Liver (tissue), 9 donors: ENCODE results near the gene DCHS2. TPM values are rescaled to one million over a fixed set of nuclear protein-coding genes. Genes with fewer than 3 reads are reported as not detected.

ENCODE experiments used
- DNase-seq: peaks from one replicate; pipeline ENCODE4 v3.0.0-alpha.2; 2017; ENCODE audit warnings: low spot score
- H3K27ac ChIP-seq, 2 donors: one replicate each; pipeline ENCODE4 v1.7.0; 2013; ENCODE audit warnings: inconsistent platforms in 2 of 2, low read length in 2 of 2, control low read depth in 1 of 2, low read depth in 1 of 2, mild to moderate bottlenecking in 1 of 2
- H3K27me3 ChIP-seq, 4 donors: one replicate each; pipeline versions ENCODE4 v1.6.1 to v1.7.0; 2013; ENCODE audit warnings: low read length in 3 of 4, inconsistent platforms in 1 of 4, mild to moderate bottlenecking in 1 of 4, moderate library complexity in 1 of 4; ENCODE audit not compliant: control insufficient read depth in 4 of 4, insufficient read depth in 4 of 4
- H3K36me3 ChIP-seq, 4 donors: one replicate each; pipeline versions ENCODE4 v1.6.1 to v1.7.0; 2013; ENCODE audit warnings: low read length in 3 of 4, mild to moderate bottlenecking in 3 of 4, low read depth in 1 of 4, moderate library complexity in 1 of 4; ENCODE audit not compliant: control insufficient read depth in 4 of 4, insufficient read depth in 3 of 4
- H3K4me1 ChIP-seq, 4 donors: one replicate each; pipeline versions ENCODE4 v1.6.1 to v1.7.0; 2013; ENCODE audit warnings: low read length in 3 of 4, mild to moderate bottlenecking in 3 of 4, moderate library complexity in 1 of 4; ENCODE audit not compliant: control insufficient read depth in 4 of 4, insufficient read depth in 4 of 4
- H3K4me3 ChIP-seq, 3 donors: one replicate each; pipeline versions ENCODE4 v1.6.1 to v1.7.0; 2013; ENCODE audit warnings: low read length in 3 of 3, control low read depth in 1 of 3, low read depth in 1 of 3, mild to moderate bottlenecking in 1 of 3
- H3K9ac ChIP-seq, 2 donors: one replicate each; pipeline ENCODE4 v1.7.0; 2013; ENCODE audit warnings: low read length in 2 of 2, mild to moderate bottlenecking in 2 of 2, moderate library complexity in 2 of 2, control low read depth in 1 of 2, low read depth in 1 of 2
- H3K9me3 ChIP-seq, 4 donors: one replicate each; pipeline versions ENCODE4 v1.6.1 to v1.7.0; 2013; ENCODE audit warnings: low read length in 3 of 4; ENCODE audit not compliant: control insufficient read depth in 4 of 4
- FOXA2 ChIP-seq: IDR thresholded peaks from 2 replicates; pipeline ENCODE4 v1.6.1; 2016; ENCODE audit warnings: antibody characterized with exemption
- GABPA ChIP-seq, 2 donors: IDR thresholded peaks in 1 of 2; conservative IDR thresholded peaks in 1 of 2; 2 replicates each; pipeline ENCODE4 v1.6.1; 2016; ENCODE audit warnings: antibody characterized with exemption in 2 of 2, mild to moderate bottlenecking in 1 of 2, moderate library complexity in 1 of 2
- HNF4G ChIP-seq: IDR thresholded peaks from 2 replicates; pipeline ENCODE4 v1.6.1; 2016; ENCODE audit warnings: antibody characterized with exemption
- JUND ChIP-seq, 2 donors: IDR thresholded peaks; 2 replicates each; pipeline ENCODE4 v1.6.1; 2016; ENCODE audit warnings: antibody characterized with exemption in 2 of 2
- MAX ChIP-seq: IDR thresholded peaks from 2 replicates; pipeline ENCODE4 v1.6.1; 2016; ENCODE audit warnings: antibody characterized with exemption
- NR2F2 ChIP-seq: IDR thresholded peaks from 2 replicates; pipeline ENCODE4 v1.6.1; 2016; ENCODE audit warnings: antibody characterized with exemption
- REST ChIP-seq: IDR thresholded peaks from 2 replicates; pipeline ENCODE4 v1.6.1; 2016; ENCODE audit warnings: antibody characterized with exemption, mild to moderate bottlenecking
- RXRA ChIP-seq, 2 donors: IDR thresholded peaks; 2 replicates each; pipeline ENCODE4 v1.6.1; 2017 to 2018; ENCODE audit warnings: antibody characterized with exemption in 2 of 2, mild to moderate bottlenecking in 1 of 2
- SP1 ChIP-seq: IDR thresholded peaks from 2 replicates; pipeline ENCODE4 v1.6.1; 2018; ENCODE audit warnings: antibody characterized with exemption, mild to moderate bottlenecking
- TAF1 ChIP-seq: conservative IDR thresholded peaks from 2 replicates; pipeline ENCODE4 v1.6.1; 2016; ENCODE audit warnings: antibody characterized with exemption, mild to moderate bottlenecking
- YY1 ChIP-seq: IDR thresholded peaks from 2 replicates; pipeline ENCODE4 v1.6.1; 2016; ENCODE audit warnings: antibody characterized with exemption, mild to moderate bottlenecking
- WGBS: extraction: QIAGEN DNeasy Blood & Tissue Kit; methylation state at CpG from one replicate; pipeline ENCODE4 v1.1.7; 2013; 5-methylcytosine and 5-hydroxymethylcytosine counted together
- polyA plus RNA-seq, 2 donors: library from polyadenylated mRNA; stranded (reverse) in 1 of 2; unstranded in 1 of 2; fragments of 200-250 nt in 1 of 2; fragments of >200 nt in 1 of 2; fragmentation: Nextera tagmentation in 1 of 2; extraction: Ambion mirVana in 1 of 2; gene quantifications; one replicate each; pipeline versions ENCODE4 v1.2.1 to v1.2.3, GENCODE V29; 2013 to 2015
- total RNA-seq, 2 donors: library from RNA; depleted of rRNA; stranded (reverse); fragments of >200 nt; gene quantifications; one replicate each; pipeline ENCODE4 v1.2.3, GENCODE V29; 2014
- TF ChIP-seq, protein P1 (sequence below): fragments of 150-350 bp; IDR thresholded peaks from 2 replicates; pipeline ENCODE4 v1.5.1; 2017; ENCODE audit warnings: improper control_type of control experiment, low read depth, low read length; ENCODE audit not compliant: missing input control
- donor health status: healthy.
- donor health status: healthy.
- donor health status: healthy.
- donor health status: healthy.
- donor health status: healthy.

DCHS2 gene
- total and polyA plus RNA-seq, 4 donors = 0.07 to 0.50 (median 0.09) TPM; not detected in 1

DNA sequence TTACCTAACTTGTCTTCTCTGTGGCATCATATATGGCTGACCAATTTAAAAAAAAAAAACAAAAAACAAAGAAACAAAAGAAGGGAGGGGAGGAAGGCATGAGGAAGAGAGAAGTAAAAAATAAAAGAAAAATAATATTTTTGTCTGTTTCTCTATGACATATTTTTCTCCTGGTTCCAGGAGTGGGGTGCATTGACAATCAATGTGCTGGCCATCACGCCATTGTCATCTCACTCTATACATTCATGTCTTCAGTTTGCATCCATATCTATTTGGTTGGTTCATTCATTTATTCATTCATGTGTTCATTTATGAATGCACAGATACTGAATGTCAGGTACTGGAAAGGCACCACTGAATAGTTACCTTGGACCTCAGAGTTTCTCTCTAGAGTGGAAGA lies 183.4 kb downstream of the DCHS2 start:
- TF ChIP-seq, protein P1, sequence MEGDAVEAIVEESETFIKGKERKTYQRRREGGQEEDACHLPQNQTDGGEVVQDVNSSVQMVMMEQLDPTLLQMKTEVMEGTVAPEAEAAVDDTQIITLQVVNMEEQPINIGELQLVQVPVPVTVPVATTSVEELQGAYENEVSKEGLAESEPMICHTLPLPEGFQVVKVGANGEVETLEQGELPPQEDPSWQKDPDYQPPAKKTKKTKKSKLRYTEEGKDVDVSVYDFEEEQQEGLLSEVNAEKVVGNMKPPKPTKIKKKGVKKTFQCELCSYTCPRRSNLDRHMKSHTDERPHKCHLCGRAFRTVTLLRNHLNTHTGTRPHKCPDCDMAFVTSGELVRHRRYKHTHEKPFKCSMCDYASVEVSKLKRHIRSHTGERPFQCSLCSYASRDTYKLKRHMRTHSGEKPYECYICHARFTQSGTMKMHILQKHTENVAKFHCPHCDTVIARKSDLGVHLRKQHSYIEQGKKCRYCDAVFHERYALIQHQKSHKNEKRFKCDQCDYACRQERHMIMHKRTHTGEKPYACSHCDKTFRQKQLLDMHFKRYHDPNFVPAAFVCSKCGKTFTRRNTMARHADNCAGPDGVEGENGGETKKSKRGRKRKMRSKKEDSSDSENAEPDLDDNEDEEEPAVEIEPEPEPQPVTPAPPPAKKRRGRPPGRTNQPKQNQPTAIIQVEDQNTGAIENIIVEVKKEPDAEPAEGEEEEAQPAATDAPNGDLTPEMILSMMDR = no peak
- TF ChIP-seq RXRA (IDR thresholded peaks at IDR 0.05) (no peak), MAX (no peak), YY1 (no peak), FOXA2 (no peak)
- DNase-seq = no peak
- H3K27ac ChIP-seq = no peak overlapping the region
- no peak overlapping the region for H3K9ac ChIP-seq
- WGBS = 49% methylated on average over 1 of the region's 1 CpG
- H3K4me3 ChIP-seq = no peak overlapping the region
- no peaks in the 10 kb centered on the region for H3K36me3 ChIP-seq
- H3K9me3 ChIP-seq = peaks cover 0 to 3% (median 0%) of the 10 kb centered on the region in 4 donors
- no peaks in the 10 kb centered on the region for H3K27me3 ChIP-seq
- no peaks in the 10 kb centered on the region for H3K4me1 ChIP-seq

DNA sequence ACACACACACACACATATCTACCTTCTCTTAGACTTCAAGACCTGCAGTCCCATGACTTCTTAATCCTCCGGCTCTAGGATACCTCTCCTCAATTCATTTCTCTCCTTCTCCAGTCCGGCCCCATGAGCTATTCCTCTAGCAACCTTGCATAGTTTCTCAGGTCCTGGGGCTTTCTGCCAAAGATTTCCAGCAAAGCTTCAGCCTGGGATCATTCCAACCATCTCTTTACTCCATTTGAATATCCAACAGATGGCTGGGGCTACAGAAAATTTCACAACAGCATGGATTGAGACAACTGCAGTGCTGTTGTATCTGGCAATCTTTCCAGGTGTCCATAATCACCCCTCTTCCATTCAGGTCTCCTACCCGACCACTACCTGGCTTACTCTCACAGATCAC lies 184.1 kb downstream of the DCHS2 start:
- 69% methylated on average over 3 of the region's 3 CpGs for WGBS
- peaks cover 0 to under 1% (median 0%) of the 10 kb centered on the region in 4 donors for H3K27me3 ChIP-seq
- DNase-seq = no peak
- no peaks in the 10 kb centered on the region for H3K36me3 ChIP-seq
- H3K4me1 ChIP-seq = no peaks in the 10 kb centered on the region
- H3K27ac ChIP-seq = no peak overlapping the region
- H3K4me3 ChIP-seq = no peak overlapping the region
- no peak for TF ChIP-seq SP1
- TF ChIP-seq RXRA (IDR thresholded peaks at IDR 0.05) = no peak
- TF ChIP-seq HNF4G = no peak
- TF ChIP-seq JUND (IDR thresholded peaks at IDR 0.05) = no peak
- TF ChIP-seq REST = no peak
- no peak for TF ChIP-seq NR2F2
- TF ChIP-seq TAF1 = no peak
- TF ChIP-seq GABPA (IDR thresholded peaks at IDR 0.05 in 1 of 2, conservative IDR thresholded peaks at IDR 0.05 in 1 of 2) = no peak
- H3K9ac ChIP-seq = no peak overlapping the region
- H3K9me3 ChIP-seq = peaks cover 0 to 3% (median 0%) of the 10 kb centered on the region in 4 donors

- peaks cover 0 to 4% (median 0%) of the 10 kb centered on the region in 4 donors for H3K27me3 ChIP-seq
- DNase-seq = no peak
- no peak overlapping the region for H3K4me3 ChIP-seq
- no peaks in the 10 kb centered on the region for H3K36me3 ChIP-seq
- H3K4me1 ChIP-seq = no peaks in the 10 kb centered on the region
- H3K9me3 ChIP-seq = peaks cover 0 to 3% (median 0%) of the 10 kb centered on the region in 4 donors
- WGBS = 70% methylated on average over 5 of the region's 5 CpGs
- H3K9ac ChIP-seq = no peak overlapping the region
- no peak overlapping the region for H3K27ac ChIP-seq
- no peak for TF ChIP-seq RXRA (IDR thresholded peaks at IDR 0.05)
Measured at GRCh38 chr4:154305616-154306015, 186.0 kb downstream of the DCHS2 start.
